HepG2 (cell line): ENCODE results near the gene SRCIN1.
A peak's percentile ranks its signal among the peaks of the same experiment; 100 is the strongest.

ENCODE experiments used
- CBX5 ChIP-seq: sonication (generic); formaldehyde crosslinking; IDR thresholded peaks from 2 replicates; pipeline ENCODE4 v1.4.0; 2020; ENCODE audit warnings: missing genetic modification reagents, borderline replicate concordance
- ETV6 ChIP-seq: sonication (generic); formaldehyde crosslinking; conservative IDR thresholded peaks from 2 replicates; pipeline ENCODE4 v1.4.0; 2020; ENCODE audit warnings: missing genetic modification reagents
- IRF2 ChIP-seq: IDR thresholded peaks from 2 replicates; pipeline ENCODE4 v1.6.1; 2018; ENCODE audit warnings: missing genetic modification reagents, missing compliant biosample characterization
- NFYC ChIP-seq: IDR thresholded peaks from 2 replicates; pipeline ENCODE4 v1.6.1; 2016; ENCODE audit warnings: missing genetic modification reagents, missing compliant biosample characterization
- REPIN1 ChIP-seq: sonication (generic); formaldehyde crosslinking; IDR thresholded peaks from 2 replicates; pipeline ENCODE4 v1.8.0; 2022; ENCODE audit warnings: missing genetic modification reagents, low read depth, mild to moderate bottlenecking, borderline replicate concordance
- SNRNP70 ChIP-seq: fragments of 200-400 bp; formaldehyde crosslinking; IDR thresholded peaks from 2 replicates; pipeline ENCODE4 v1.6.1; 2017; ENCODE audit warnings: mild to moderate bottlenecking, low read depth, low read length, moderate library complexity
- SP1 ChIP-seq, 2 experiments: fragments of 450-650 bp in 1 of 2; sonication (generic) in 1 of 2; formaldehyde crosslinking in 1 of 2; IDR thresholded peaks; 2 replicates each; pipeline versions ENCODE4 v1.4.0 to v1.6.1; 2016 to 2020; ENCODE audit warnings: missing genetic modification reagents in 1 of 2
- TOE1 ChIP-seq: sonication (generic); formaldehyde crosslinking; IDR thresholded peaks from 2 replicates; pipeline ENCODE4 v1.4.0; 2020; ENCODE audit warnings: mild to moderate bottlenecking, missing genetic modification reagents
- ZNF138 ChIP-seq: sonication (generic); formaldehyde crosslinking; IDR thresholded peaks from 2 replicates; pipeline ENCODE4 v1.5.0; 2020; ENCODE audit warnings: mild to moderate bottlenecking, low read depth, missing genetic modification reagents
- TF ChIP-seq, protein P1 (sequence below): sonication (generic); formaldehyde crosslinking; IDR thresholded peaks from 2 replicates; pipeline ENCODE4 v1.5.0; 2020; ENCODE audit warnings: mild to moderate bottlenecking, missing genetic modification reagents, moderate library complexity
- TF ChIP-seq, protein P2 (sequence below), 2 experiments: fragments of 450-650 bp in 1 of 2; sonication (generic) in 1 of 2; formaldehyde crosslinking in 1 of 2; IDR thresholded peaks; 2 replicates each; pipeline versions ENCODE4 v1.6.1 to v1.8.0; 2016 to 2022; ENCODE audit warnings: antibody characterized with exemption in 1 of 2, mild to moderate bottlenecking in 1 of 2, missing genetic modification reagents in 1 of 2
- TF ChIP-seq, protein P3 (sequence below): IDR thresholded peaks from 2 replicates; pipeline ENCODE4 v1.6.1; 2016

DNA sequence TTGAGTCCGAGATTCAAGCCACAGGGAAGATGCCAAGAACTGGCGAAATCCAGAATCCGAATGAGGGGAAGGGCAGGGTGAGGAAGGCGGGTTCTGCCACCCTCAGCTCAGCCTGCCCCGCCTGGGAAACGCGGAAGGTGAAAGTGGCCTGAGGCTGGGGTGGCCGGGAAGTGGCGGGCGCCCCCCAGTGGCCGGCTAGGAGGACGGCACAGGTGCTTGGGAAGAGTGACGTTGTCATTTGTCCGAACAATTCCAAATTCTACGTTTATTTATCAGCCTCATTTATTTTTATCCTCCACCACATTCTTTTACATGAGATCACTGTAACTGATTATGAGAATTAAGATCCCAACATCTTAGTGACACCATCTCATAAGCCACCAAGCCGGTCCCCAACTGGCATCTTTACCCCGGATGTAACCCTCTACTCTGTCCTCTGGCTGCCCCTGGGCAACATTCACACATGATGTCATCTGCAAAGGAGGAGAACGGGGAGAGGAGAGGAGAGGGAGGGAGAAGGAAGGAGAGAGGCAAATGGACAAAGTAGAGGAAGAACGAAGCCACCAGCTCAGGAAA is 21.3 kb downstream of the SRCIN1 start:
- TF ChIP-seq ETV6 (no peak), SNRNP70 (no peak), NFYC (CRISPR knock-in tag) (no peak), TOE1 (CRISPR knock-in tag) (no peak), SP1 (IDR thresholded peaks at IDR 0.05) (no peak), SP1 (CRISPR knock-in tag; IDR thresholded peaks at IDR 0.05) (no peak), ZNF138 (CRISPR knock-in tag) (no peak), REPIN1 (CRISPR knock-in tag) (peak; percentile 64; the same call in 1 of the 2 replicates), IRF2 (CRISPR knock-in tag) (no peak), CBX5 (CRISPR knock-in tag) (no peak)
- TF ChIP-seq, protein P1, sequence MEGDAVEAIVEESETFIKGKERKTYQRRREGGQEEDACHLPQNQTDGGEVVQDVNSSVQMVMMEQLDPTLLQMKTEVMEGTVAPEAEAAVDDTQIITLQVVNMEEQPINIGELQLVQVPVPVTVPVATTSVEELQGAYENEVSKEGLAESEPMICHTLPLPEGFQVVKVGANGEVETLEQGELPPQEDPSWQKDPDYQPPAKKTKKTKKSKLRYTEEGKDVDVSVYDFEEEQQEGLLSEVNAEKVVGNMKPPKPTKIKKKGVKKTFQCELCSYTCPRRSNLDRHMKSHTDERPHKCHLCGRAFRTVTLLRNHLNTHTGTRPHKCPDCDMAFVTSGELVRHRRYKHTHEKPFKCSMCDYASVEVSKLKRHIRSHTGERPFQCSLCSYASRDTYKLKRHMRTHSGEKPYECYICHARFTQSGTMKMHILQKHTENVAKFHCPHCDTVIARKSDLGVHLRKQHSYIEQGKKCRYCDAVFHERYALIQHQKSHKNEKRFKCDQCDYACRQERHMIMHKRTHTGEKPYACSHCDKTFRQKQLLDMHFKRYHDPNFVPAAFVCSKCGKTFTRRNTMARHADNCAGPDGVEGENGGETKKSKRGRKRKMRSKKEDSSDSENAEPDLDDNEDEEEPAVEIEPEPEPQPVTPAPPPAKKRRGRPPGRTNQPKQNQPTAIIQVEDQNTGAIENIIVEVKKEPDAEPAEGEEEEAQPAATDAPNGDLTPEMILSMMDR (CRISPR knock-in tag) = peak; percentile 94
- TF ChIP-seq, protein P2, sequence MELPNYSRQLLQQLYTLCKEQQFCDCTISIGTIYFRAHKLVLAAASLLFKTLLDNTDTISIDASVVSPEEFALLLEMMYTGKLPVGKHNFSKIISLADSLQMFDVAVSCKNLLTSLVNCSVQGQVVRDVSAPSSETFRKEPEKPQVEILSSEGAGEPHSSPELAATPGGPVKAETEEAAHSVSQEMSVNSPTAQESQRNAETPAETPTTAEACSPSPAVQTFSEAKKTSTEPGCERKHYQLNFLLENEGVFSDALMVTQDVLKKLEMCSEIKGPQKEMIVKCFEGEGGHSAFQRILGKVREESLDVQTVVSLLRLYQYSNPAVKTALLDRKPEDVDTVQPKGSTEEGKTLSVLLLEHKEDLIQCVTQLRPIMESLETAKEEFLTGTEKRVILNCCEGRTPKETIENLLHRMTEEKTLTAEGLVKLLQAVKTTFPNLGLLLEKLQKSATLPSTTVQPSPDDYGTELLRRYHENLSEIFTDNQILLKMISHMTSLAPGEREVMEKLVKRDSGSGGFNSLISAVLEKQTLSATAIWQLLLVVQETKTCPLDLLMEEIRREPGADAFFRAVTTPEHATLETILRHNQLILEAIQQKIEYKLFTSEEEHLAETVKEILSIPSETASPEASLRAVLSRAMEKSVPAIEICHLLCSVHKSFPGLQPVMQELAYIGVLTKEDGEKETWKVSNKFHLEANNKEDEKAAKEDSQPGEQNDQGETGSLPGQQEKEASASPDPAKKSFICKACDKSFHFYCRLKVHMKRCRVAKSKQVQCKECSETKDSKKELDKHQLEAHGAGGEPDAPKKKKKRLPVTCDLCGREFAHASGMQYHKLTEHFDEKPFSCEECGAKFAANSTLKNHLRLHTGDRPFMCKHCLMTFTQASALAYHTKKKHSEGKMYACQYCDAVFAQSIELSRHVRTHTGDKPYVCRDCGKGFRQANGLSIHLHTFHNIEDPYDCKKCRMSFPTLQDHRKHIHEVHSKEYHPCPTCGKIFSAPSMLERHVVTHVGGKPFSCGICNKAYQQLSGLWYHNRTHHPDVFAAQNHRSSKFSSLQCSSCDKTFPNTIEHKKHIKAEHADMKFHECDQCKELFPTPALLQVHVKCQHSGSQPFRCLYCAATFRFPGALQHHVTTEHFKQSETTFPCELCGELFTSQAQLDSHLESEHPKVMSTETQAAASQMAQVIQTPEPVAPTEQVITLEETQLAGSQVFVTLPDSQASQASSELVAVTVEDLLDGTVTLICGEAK (IDR thresholded peaks at IDR 0.05) = no peak
- TF ChIP-seq, protein P2 (CRISPR knock-in tag; IDR thresholded peaks at IDR 0.05) = no peak
- TF ChIP-seq, protein P3, sequence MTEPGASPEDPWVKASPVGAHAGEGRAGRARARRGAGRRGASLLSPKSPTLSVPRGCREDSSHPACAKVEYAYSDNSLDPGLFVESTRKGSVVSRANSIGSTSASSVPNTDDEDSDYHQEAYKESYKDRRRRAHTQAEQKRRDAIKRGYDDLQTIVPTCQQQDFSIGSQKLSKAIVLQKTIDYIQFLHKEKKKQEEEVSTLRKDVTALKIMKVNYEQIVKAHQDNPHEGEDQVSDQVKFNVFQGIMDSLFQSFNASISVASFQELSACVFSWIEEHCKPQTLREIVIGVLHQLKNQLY (CRISPR knock-in tag) = no peak
